Ovary (tissue), 3 donors: ENCODE data around the gene LRRTM4.

Experiments
- CTCF ChIP-seq, 3 donors: fragments of 450-650 bp in 2 of 3; fragments of 200-600 bp in 1 of 3; IDR thresholded peaks; one replicate each; pipeline versions ENCODE4 v1.5.1 to v1.8.0; 2016 to 2022; ENCODE audit warnings: antibody characterized with exemption in 3 of 3, mild to moderate bottlenecking in 1 of 3
- EP300 ChIP-seq: sonication (generic); formaldehyde crosslinking; IDR thresholded peaks from one replicate; pipeline ENCODE4 v1.6.1; 2017; ENCODE audit warnings: antibody characterized with exemption
- POLR2A ChIP-seq: fragments of 450-650 bp; IDR thresholded peaks from one replicate; pipeline ENCODE4 v1.6.1; 2017; ENCODE audit warnings: antibody characterized with exemption, mild to moderate bottlenecking, moderate library complexity
- donor health status: DM: no; HTN: no; CAD: no.

GRCh38 chr2:76713312-76713711, 808.9 kb downstream of the LRRTM4 start:
- TF ChIP-seq CTCF (IDR thresholded peaks at IDR 0.05), result no peak
- TF ChIP-seq EP300, result no peak
- TF ChIP-seq POLR2A, result no peak
